BJ (cell line): Measurements from ENCODE around the gene IL1RL1. TPM values are rescaled to one million over a fixed set of nuclear protein-coding genes. Genes with fewer than 3 reads are reported as not detected.

Source experiments
- CTCF ChIA-PET: fragments of 350-600 bp; formaldehyde crosslinking; extraction: SDS; loops from one replicate; lab custom pipeline; 2021; ENCODE audit warnings: antibody characterized with exemption, inconsistent platforms; lab: Yijun Ruan, JAX
- POLR2A ChIA-PET: fragments of 300-600 bp; sonication (Branson Sonifier 250); formaldehyde crosslinking; extraction: SDS; loops from one replicate; lab custom pipeline; 2021; ENCODE audit warnings: antibody characterized with exemption; lab: Charles Lee
- DNase-seq: peaks from one replicate; pipeline ENCODE4 v3.0.0-alpha.2; 2011; ENCODE audit warnings: low read depth
- H3K27me3 ChIP-seq: 2 replicates; pipeline ENCODE4 v1.6.0; 2011; ENCODE audit warnings: low read length; ENCODE audit not compliant: control insufficient read depth, insufficient read depth
- H3K36me3 ChIP-seq: 2 replicates; pipeline ENCODE4 v1.5.1; 2011; ENCODE audit warnings: low read length; ENCODE audit not compliant: control insufficient read depth, insufficient read depth
- H3K4me3 ChIP-seq: 2 replicates; pipeline ENCODE4 v1.5.1; 2011; ENCODE audit warnings: low read depth, mild to moderate bottlenecking, control low read depth, low read length
- polyA plus RNA-seq: library from polyadenylated mRNA; depleted of rRNA; stranded (reverse); fragments of >200 nt; gene quantifications from 2 replicates; pipeline ENCODE4 v1.2.3, GENCODE V29; 2011
- TF ChIP-seq, protein P1 (sequence below): IDR thresholded peaks from 2 replicates; pipeline ENCODE4 v1.5.1; 2011; ENCODE audit warnings: low read depth, mild to moderate bottlenecking, control low read depth, inconsistent platforms, low read length, moderate library complexity; ENCODE audit not compliant: insufficient read depth

The IL1RL1 gene
- polyA plus RNA-seq, 1 experiment: not detected

DNA sequence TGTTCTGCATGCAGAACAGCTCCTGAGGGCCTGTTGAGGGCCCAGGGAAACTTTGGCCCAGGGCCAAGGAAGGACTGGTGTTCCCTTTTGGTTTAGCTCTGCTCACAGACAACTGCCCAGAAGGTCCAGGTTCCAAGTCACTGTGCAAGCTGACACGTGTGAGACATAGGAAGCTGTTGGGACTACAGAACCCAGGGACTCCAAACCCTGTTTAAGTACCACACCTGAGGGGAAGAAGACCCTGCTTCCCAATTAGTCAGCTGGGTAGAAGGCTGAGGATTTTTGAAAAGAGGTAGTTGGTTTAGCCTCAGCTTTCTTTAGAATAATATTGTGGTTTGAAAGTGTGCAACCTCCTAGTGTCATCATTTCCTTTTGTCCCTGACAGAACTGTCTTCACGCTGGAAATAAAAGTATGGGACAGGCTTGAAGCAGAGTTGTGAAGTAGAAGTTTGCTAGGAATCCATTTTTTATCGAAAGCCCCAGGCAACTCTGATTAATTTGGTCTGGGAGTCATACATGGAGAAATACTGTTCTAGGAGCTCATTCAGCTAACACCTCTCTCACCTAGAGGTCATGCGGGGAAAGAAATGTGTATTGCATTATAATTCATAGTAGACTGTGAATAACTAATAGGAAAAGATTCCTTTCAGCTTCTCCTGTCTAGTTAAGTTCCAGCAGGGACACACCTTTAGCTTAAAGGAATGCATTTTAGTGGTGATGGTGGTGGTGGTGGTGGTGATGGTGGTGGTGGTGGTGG, 19.9 kb upstream of the IL1RL1 start:
- CTCF ChIA-PET: interaction anchor here (0.6 to 0.8 kb wide), 3 partner anchors 8 to 71 kb away, joined by 3 read pairs; no protein-coding TSS in a partner anchor
- no peak for DNase-seq
- H3K36me3 ChIP-seq: no peaks in the 10 kb centered on the region
- TF ChIP-seq, protein P1, sequence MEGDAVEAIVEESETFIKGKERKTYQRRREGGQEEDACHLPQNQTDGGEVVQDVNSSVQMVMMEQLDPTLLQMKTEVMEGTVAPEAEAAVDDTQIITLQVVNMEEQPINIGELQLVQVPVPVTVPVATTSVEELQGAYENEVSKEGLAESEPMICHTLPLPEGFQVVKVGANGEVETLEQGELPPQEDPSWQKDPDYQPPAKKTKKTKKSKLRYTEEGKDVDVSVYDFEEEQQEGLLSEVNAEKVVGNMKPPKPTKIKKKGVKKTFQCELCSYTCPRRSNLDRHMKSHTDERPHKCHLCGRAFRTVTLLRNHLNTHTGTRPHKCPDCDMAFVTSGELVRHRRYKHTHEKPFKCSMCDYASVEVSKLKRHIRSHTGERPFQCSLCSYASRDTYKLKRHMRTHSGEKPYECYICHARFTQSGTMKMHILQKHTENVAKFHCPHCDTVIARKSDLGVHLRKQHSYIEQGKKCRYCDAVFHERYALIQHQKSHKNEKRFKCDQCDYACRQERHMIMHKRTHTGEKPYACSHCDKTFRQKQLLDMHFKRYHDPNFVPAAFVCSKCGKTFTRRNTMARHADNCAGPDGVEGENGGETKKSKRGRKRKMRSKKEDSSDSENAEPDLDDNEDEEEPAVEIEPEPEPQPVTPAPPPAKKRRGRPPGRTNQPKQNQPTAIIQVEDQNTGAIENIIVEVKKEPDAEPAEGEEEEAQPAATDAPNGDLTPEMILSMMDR: no peak
- H3K27me3 ChIP-seq: peaks cover 2% of the 10 kb centered on the region; the same call in 1 of the 2 replicates
- POLR2A ChIA-PET: no interaction called here
- H3K4me3 ChIP-seq: no peak overlapping the region

DNA sequence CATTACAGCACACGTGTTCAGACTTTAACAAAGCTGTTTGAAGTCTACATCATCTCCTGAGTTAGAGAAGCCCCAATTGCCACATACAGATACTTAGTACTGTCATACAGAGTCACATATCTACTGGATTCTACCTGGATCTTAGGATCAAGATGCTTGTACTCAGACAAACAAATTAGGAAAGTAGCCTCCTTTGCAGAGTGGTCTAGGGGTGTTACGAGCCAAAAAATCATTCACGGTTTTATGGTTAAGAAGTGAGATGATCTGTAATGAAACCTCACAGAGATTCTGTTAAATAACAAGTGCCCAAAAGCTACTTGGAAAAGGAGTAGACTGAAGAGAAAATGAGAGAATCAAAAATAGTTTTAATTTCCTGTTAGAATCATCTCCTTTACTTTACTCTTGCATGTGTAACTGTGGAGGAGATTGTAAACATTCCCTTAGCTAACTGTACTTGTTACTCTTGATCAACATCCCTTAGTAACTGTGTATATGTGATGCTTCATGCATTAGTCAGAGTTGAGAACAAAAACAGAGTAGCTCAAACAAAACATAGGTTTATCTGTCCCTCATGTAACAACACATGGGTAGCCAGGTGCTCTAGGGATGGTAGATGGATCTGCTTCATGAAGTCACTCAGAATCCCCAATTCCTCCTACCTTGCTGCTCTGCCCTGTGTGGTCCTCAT, 16.4 kb upstream of the IL1RL1 start:
- POLR2A ChIA-PET: no interaction called here
- no peak for DNase-seq
- H3K4me3 ChIP-seq: no peak overlapping the region
- CTCF ChIA-PET: interaction anchor here (0.9 to 1.1 kb wide), 2 partner anchors 11 to 289 kb away, joined by 3 to 4 read pairs; no protein-coding TSS in a partner anchor
- no peaks in the 10 kb centered on the region for H3K36me3 ChIP-seq
- TF ChIP-seq, protein P1: no peak
- H3K27me3 ChIP-seq: peaks cover 2% of the 10 kb centered on the region; the same call in 1 of the 2 replicates

DNA sequence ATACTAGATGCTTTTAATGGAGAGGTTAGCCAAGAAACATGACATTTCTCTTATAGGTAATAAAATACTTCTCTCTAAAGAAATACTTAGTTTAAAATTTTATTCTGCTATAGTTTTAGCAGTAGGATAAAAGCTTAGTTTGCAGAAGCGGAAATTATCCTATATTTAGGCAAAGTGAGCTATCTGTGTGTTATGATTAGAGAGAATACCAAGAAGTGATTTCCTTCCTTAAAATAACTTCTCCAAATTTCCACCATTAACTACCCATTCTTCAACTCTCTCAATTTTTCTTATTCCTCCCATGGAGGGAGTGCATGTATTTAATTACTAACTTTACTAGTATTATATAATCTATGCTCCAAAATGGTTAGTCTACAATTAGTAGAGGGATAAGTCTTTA, 15.8 kb upstream of the IL1RL1 start:
- peaks cover 2% of the 10 kb centered on the region; the same call in 1 of the 2 replicates for H3K27me3 ChIP-seq
- no peak for DNase-seq
- ChIA-PET POLR2A (no interaction called here), CTCF (interaction anchor here (0.9 kb wide), 1 partner anchor 290 kb away, joined by 4 read pairs; no protein-coding TSS in a partner anchor)
- H3K4me3 ChIP-seq: no peak overlapping the region
- TF ChIP-seq, protein P1: no peak
- H3K36me3 ChIP-seq: no peaks in the 10 kb centered on the region

DNA sequence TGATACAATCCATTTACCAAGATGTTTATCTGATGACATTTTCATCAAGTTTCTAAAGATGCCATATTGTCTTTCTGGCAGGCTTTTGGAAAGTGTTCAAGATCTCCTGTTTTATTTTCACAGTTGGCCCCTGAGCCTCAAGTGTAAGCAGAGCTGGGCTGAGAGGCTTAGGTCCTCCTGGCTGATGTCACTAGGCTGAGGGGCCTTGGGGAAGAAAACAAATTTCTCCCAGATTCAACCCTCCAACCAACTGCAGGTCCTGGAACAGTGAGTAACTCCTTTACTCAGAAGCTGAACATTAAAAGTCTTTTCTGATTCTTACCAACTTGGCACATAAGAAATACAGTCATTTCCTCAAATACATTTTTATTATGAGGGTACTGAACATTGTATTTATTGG, 14.9 kb upstream of the IL1RL1 start:
- Histone ChIP-seq H3K36me3 (no peaks in the 10 kb centered on the region), H3K4me3 (no peak overlapping the region), H3K27me3 (peaks cover 2% of the 10 kb centered on the region; the same call in 1 of the 2 replicates)
- ChIA-PET POLR2A (no interaction called here), CTCF (no interaction called here)
- DNase-seq: no peak
- TF ChIP-seq, protein P1: no peak

DNA sequence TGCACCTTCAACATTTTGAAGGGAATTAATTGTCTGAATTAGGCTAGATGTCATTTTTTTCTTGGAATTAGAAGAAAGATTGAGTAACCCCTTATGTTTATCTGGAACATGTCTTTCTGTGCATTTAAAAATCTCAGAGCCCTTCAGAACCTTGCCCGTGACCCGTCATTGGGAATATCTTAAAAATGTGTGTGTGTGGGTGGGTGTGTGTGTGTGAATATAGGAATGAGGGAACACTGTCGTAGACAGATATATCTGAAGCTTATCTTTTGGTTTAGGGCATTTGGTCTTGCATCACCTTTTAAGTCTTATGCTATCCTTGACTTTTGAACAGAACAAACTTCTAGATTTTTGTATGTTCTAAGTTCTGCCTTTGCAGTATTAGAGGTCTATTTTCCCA, 13.5 kb upstream of the IL1RL1 start:
- DNase-seq: no peak

More for the DNA sequence above, 13.5 kb upstream of the IL1RL1 start:
- Histone ChIP-seq H3K4me3 (no peak overlapping the region), H3K36me3 (no peaks in the 10 kb centered on the region), H3K27me3 (peaks cover 4% of the 10 kb centered on the region)
- ChIA-PET CTCF (no interaction called here), POLR2A (no interaction called here)
- TF ChIP-seq, protein P1: no peak
